DMS 273 treated with DMSO at 0.1 percent for 48 hours (cell line): Measurements from ENCODE around the gene NGFR.

ENCODE experiments used
- DNase-seq: peaks from one replicate; lab custom pipeline; 2025; lab: John Stamatoyannopoulos, UW

The NGFR gene

DNA sequence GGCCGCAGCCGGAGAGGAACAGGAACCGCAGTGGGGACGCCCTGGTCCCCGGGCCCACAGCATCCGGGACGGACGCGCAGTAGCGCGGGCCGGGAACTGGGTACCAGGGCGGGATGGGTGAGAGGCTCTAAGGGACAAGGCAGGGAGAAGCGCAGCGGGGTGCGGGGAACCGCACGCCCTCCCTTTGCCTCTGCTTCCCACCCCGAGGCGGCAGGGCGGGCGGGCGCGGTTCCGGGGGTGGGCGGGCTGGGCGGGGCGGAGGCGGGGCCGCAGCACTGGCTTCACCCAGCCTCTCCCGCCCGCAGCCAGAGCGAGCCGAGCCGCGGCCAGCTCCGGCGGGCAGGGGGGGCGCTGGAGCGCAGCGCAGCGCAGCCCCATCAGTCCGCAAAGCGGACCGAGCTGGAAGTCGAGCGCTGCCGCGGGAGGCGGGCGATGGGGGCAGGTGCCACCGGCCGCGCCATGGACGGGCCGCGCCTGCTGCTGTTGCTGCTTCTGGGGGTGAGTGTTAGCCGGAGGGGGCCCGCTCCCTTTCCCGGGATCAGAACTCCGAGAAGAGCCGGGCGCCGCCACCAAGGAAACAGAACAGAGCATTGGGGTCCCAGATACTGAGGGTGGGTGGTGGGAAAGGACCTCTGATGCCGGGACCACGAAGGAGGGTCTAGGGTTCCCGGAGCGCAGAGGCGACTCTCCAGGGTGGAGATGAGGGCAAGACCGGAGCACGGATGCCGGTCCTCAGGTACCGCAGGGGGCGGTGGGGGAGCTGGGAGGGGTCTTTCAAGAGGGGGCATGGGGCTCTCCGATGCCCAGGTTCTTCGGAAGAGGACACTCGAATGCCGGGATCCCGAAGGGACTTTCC, at the start of gene NGFR:
NGFR (plus strand) TSS at position 308 of the 856 bp plus-strand sequence; CDS start at position 433, 125 bp downstream.
- DNase-seq, result no peak

GRCh38 chr17:49445591-49445990, 49.5 kb upstream of the NGFR start:
- DNase-seq, result no peak

DNA sequence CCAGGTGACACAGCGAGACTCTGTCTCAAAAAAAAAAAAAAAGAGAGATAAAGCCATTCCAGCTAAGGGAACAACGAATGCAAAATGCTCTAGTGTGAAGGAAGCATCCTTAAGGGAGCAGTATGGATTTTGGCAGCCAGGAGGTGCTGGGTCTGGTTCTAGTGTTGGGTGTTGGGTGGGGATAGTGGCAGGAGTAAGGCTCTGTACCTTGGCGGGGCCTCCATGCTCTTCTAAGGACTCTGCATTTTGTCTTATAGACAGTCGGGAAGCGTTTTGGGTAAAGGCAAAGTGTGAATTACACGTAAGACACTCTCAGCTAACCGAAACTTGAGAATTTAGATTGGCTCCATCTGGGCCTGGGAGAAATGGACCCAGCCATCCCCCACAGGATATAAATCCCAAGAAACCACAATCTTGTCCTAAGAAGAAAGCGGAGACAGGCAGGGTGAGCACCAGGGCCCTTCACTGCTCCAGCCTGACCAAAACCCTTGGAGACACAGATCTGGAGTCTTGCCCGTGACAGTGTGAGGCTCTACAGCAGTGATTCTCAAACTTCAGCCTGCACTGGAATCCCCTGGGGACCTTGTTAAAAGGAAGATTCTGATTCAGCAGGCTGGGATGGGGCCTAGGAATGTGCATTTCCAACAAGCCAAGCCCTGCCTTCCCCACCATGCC, 47.3 kb upstream of the NGFR start:
- DNase-seq, result no peak

- no peak for DNase-seq
Measured at GRCh38 chr17:49450181-49450580, 44.9 kb upstream of the NGFR start.

- no peak for DNase-seq
Measured at GRCh38 chr17:49450735-49451134, 44.4 kb upstream of the NGFR start.

DNA sequence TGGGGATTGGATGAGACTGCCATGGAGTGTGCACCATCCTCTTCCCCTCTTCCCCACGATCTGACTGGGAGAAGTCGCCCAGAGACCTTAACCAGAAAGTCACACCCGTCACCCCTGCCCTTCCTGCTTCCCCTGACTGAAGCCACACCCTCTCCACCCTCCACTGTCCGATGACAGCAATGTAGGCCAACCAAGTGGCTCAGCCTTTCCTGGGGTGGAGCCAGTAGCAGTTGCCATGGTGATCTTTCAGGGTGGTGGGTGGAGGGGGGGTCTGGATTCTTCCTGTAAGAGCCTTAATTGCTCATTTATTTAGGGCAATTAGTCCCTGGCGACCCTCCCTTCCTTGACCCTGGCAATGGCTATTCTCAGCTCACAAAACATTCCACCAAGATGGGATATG, 42.9 kb upstream of the NGFR start:
- DNase-seq, result no peak

DNA sequence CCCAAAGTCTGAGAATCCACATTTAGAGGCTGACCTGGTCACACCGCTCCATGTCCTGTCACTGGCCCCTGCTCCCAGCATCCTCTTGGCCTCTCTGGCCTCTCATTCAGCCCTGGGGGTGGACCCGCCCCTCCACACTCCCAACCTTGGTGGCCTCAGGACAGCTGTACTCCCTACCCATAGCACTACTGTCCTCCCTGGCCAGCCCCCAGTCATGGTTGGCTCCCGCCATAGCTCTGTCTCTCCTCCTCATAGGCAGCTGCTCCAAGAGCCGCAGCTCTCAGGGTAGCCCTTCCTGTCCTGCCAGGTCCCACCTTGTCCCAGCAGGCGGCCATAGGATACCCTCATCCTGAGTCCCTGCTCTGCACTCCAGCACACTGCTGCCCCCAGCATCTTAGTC, 42.4 kb upstream of the NGFR start:
- no peak for DNase-seq

DNA sequence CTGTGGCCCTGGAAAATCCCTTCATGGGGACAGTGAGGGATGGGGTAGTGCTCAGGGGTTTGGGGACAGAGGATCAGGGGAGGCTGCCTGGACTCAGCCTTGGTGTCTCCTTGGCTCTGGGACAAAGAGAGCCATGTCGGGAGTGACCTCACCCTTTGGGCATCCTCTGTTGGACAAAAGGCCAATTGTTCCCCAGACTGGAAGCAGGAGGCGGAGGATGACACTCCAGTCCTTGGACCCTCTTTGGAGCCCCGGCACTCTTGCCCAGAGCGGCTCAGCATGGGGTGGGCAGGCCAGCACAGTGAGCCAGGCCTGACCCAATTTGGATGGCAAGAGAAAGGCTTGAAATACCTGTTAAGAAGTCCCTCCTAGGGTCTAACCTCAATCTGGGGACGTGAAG, 41.0 kb upstream of the NGFR start:
- no peak for DNase-seq

GRCh38 chr17:49455272-49455861, 39.7 kb upstream of the NGFR start:
- no peak for DNase-seq

DNA sequence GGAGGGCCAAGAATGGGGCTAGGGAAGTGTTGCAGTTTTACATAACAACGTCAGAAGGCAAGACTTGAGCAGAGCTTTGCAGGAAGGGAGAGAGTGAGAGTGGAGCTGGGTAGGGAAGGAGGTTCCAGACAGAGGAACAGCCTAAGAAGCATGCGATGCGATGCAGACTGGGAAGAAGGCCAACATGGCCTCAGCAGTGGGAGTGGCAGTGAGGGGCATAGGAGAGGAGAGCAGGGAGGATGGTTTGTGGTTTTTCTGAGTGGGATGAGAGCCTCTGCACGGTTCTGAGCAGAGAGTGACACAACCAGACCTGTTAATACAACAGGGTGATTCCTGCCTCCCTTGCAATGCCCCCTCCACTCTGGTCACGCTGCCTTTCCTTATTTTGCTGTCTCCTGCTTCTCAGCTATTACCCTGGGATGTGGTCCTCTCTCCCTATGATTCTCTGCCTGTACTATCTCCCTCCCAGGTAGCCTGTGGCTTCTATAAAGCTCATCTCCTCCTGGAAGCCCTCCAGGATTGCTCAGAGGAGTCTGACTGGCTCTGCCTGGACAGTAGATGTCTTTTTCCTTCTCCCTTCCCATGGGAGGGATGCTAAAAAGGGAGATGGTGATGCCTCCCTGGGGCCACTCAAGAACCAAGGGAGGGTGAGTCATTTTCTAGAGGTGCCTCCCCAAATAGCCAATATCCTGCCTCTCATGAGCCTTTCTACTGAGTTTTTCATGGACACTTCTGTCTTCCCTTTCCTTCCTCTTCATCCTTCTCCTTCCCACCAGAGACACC, 38.7 kb upstream of the NGFR start:
- no peak for DNase-seq

DNA sequence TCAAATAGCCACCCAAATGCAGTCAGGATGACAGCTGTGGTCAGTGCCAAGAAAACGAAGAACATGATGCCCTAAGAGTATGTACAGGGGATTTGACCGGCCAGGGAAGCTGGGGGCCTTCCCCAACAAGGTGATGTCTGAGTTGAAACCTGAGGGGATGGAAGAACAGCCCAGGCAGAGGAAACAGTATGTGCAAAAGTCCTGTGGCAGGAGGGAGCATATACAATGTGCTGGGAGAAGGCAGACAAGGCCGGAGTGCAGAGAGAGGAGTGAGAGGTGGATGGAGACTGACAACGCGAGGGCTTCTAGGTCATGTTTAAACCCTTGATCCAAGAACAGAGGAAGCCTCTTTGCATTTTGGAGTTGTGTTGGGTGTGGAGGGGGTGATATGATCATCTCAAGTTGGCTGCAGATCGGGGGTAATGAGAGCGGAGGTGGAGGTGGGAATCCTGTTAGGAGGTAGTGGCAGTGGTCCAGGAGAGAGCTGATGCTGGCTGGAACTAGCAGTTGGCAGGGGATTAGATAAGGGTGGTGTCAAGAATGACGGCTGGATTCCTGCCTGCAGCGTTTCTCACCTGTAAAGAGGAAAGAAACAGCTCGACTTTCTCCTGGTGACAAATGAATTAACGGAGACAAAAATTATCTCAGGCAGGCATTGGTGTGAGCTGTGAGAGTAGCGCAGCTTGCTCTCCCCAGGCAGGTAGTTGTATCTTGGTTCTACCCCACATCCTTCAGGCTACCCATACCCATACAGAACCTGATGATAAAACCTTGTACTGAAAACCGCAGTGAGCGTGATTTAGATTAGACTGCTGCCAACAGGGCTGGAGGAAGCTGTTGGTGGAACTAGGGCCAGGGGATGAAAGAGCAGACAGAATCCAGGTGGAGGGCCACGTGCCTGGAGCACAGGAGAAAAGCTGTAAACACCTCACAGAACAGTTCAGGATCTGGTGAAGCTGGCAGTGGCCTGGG, 37.2 kb upstream of the NGFR start:
- no peak for DNase-seq

DNA sequence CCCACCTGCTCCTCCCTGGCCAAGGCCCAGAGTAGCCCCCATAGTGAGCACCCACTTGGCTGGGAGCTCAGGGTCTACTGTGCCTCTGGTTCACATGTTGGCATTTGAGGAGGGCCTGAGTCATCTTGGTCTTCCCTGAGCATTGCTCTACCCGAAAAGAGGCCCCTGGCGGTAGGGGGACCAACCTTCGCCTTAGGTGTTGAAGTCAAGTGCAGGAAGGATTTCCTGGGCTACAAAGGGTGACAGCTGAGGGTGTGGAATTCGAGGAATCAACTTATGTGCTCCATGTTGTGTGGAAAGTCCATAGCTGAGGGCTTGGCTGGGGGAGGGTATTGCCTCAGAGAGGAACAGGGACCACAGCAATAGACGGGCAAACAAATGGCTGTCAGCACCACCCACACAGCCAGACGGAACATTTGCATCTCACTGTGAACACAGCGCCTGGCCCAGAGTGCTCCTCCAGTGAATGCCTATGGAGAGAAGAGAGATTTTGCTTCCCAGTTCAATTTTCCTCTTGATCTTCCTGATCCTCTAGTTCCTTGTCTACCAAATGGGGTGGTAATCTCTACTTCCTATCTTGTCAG, 35.6 kb upstream of the NGFR start:
- no peak for DNase-seq

DNA sequence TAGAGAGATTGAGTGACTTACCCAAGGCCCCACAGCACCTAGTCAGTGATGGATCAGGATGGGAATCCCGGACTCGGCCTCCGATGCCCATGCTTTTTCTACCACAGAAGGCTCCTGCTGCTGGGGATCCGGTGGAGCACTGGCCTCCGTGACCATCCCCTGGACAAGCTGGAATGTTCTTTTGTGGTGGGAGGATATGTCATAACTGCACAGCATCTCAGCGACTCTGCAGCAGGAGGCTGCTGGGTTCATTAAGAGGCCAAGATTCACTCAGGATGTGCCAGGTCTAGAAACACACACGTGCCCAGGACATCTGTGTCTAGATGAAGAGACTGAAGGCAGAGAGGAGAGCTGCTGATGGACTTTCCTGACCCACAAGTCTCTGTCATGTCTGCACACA, 34.7 kb upstream of the NGFR start:
- no peak for DNase-seq

GRCh38 chr17:49461580-49461979, 33.5 kb upstream of the NGFR start:
- DNase-seq, result no peak

DNA sequence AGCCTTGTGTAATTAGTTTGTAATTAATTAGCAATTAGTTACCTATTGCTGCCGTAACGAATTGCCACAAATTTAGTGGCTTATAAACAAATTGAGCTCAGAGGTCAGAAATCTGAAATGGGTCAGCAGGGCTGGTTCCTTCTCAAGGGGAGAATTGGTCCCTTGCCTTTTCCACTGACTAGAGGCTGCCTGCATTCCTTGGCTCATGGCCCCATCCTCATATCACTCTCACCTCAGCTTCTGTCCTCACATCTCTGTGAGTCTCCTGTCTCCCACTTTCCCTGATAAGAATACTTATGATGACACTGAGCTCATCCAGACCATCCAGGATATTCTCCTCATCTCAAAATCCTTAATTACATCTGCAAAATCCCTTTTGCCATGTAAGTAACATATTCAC, 31.0 kb upstream of the NGFR start:
- no peak for DNase-seq

DNA sequence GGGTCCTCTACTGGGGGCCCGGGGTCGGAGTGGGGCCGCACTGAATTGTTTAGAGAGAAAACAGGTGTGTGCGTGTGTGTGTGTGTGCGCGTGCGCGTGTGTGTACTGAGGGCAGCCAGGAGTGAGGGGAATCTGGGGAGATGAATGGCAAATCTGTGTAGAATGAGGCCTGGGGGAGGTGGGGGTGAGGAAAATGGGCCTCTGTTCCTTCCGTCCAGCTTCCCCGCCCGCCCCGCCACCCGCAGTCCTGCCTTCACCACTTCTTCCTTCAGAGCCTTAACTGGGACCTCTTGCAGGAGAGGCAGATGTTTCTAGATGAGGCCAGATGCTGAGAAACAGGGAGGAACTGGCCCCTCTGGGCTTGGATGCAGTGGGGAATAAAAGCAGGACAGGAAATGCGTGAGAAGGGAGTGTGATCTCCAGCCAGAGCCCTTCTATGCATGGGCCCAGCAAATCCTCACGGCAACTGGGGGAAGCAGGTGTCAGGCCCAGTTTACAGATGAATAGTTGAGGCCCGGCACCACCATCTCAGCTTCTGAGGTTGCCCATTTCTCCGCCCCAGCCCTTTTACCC, 29.7 kb upstream of the NGFR start:
- no peak for DNase-seq

- DNase-seq, result no peak
Measured at GRCh38 chr17:49466436-49466835, 28.7 kb upstream of the NGFR start.

- DNase-seq, result no peak
Measured at GRCh38 chr17:49467175-49467574, 27.9 kb upstream of the NGFR start.

- no peak for DNase-seq
Measured at GRCh38 chr17:49468811-49469385, 26.2 kb upstream of the NGFR start.
